ENCODE data around the gene ME3.
"Not testable (repeated sequence)": the region's sequence is repeated elsewhere in the genome, so short reads cannot be mapped to it uniquely, and the experiment has no call there.

ME3 gene

GRCh38 chr11:86442420-86442819 lies 230.0 kb downstream of the ME3 start:
- Histone ChIP-seq H3K27ac (ENCODE audit: insufficient read depth, low read depth, low read length, poor library complexity, severe bottlenecking) (no peak overlapping the region), H3K27me3 (ENCODE audit: control insufficient read depth, insufficient read depth, low read length, poor library complexity, severe bottlenecking) (no peaks in the 10 kb centered on the region), H3K9me3 (ENCODE audit: control insufficient read depth, low read length) (no peaks in the 10 kb centered on the region), H3K4me3 (ENCODE audit: insufficient read depth, low read depth, low read length) (no peak overlapping the region), H3K36me3 (ENCODE audit: control insufficient read depth, insufficient read depth, low read length) (no peaks in the 10 kb centered on the region), H3K4me1 (ENCODE audit: control insufficient read depth, insufficient read depth, low read length) (no peaks in the 10 kb centered on the region)
- 93 to 95% methylated on average over 2 of the region's 2 CpGs for WGBS, 2 experiments

- no peaks in the 10 kb centered on the region for H3K4me1 ChIP-seq (ENCODE audit: control insufficient read depth, insufficient read depth, low read length)
- no peaks in the 10 kb centered on the region for H3K36me3 ChIP-seq (ENCODE audit: control insufficient read depth, insufficient read depth, low read length)
- no peaks in the 10 kb centered on the region for H3K9me3 ChIP-seq (ENCODE audit: control insufficient read depth, low read length)
- WGBS, 2 experiments: 92 to 96% methylated on average over 2 of the region's 2 CpGs
- H3K4me3 ChIP-seq (ENCODE audit: insufficient read depth, low read depth, low read length): no peak overlapping the region
- H3K27me3 ChIP-seq (ENCODE audit: control insufficient read depth, insufficient read depth, low read length, poor library complexity, severe bottlenecking): no peaks in the 10 kb centered on the region
- no peak overlapping the region for H3K27ac ChIP-seq (ENCODE audit: insufficient read depth, low read depth, low read length, poor library complexity, severe bottlenecking)
Observed at GRCh38 chr11:86440843-86441242, 231.6 kb downstream of the ME3 start.

DNA sequence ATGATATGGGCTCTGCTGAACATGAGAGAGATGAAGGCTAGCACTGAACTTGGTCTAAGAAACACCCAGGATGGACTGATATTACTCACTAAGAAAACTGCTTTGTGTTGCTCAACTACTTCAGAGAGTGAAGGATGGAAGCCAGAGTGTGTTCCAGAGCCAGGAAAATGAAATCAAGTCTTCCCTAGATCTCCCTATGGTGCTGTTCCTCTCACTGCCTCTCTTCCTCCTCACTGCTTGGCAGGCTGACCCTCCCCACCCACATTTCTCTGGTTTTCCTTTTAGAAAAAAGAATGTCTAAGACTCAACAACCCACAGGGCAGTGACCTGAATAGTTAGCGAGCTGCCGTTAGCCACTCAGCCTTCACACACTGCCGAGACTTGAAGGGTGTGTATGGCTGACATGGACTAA lies 232.1 kb downstream of the ME3 start:
- Histone ChIP-seq H3K4me3 (ENCODE audit: insufficient read depth, low read depth, low read length) (no peak overlapping the region), H3K27ac (ENCODE audit: insufficient read depth, low read depth, low read length, poor library complexity, severe bottlenecking) (no peak overlapping the region), H3K9me3 (ENCODE audit: control insufficient read depth, low read length) (no peaks in the 10 kb centered on the region), H3K36me3 (ENCODE audit: control insufficient read depth, insufficient read depth, low read length) (no peaks in the 10 kb centered on the region), H3K4me1 (ENCODE audit: control insufficient read depth, insufficient read depth, low read length) (no peaks in the 10 kb centered on the region), H3K27me3 (ENCODE audit: control insufficient read depth, insufficient read depth, low read length, poor library complexity, severe bottlenecking) (no peaks in the 10 kb centered on the region)
- WGBS, 2 experiments: 79 to 85% methylated on average over 3 of the region's 3 CpGs

- Histone ChIP-seq H3K4me3 (ENCODE audit: insufficient read depth, low read depth, low read length) (no peak overlapping the region), H3K27ac (ENCODE audit: insufficient read depth, low read depth, low read length, poor library complexity, severe bottlenecking) (no peak overlapping the region), H3K9me3 (ENCODE audit: control insufficient read depth, low read length) (no peaks in the 10 kb centered on the region), H3K27me3 (ENCODE audit: control insufficient read depth, insufficient read depth, low read length, poor library complexity, severe bottlenecking) (no peaks in the 10 kb centered on the region), H3K36me3 (ENCODE audit: control insufficient read depth, insufficient read depth, low read length) (no peaks in the 10 kb centered on the region), H3K4me1 (ENCODE audit: control insufficient read depth, insufficient read depth, low read length) (no peaks in the 10 kb centered on the region)
- WGBS, 2 experiments: 88 to 100% methylated on average over 1 of the region's 1 CpG
Observed at GRCh38 chr11:86438685-86439084, 233.7 kb downstream of the ME3 start.

- Histone ChIP-seq H3K4me1 (ENCODE audit: control insufficient read depth, insufficient read depth, low read length) (no peaks in the 10 kb centered on the region), H3K27me3 (ENCODE audit: control insufficient read depth, insufficient read depth, low read length, poor library complexity, severe bottlenecking) (no peaks in the 10 kb centered on the region), H3K4me3 (ENCODE audit: insufficient read depth, low read depth, low read length) (no peak overlapping the region), H3K36me3 (ENCODE audit: control insufficient read depth, insufficient read depth, low read length) (no peaks in the 10 kb centered on the region), H3K9me3 (ENCODE audit: control insufficient read depth, low read length) (no peaks in the 10 kb centered on the region), H3K27ac (ENCODE audit: insufficient read depth, low read depth, low read length, poor library complexity, severe bottlenecking) (no peak overlapping the region)
- 90 to 98% methylated on average over 2 of the region's 2 CpGs for WGBS, 2 experiments
Observed at GRCh38 chr11:86435711-86436110, 236.7 kb downstream of the ME3 start.

- not testable (repeated sequence) for H3K9me3 ChIP-seq (ENCODE audit: control insufficient read depth, low read length); H3K27ac ChIP-seq (ENCODE audit: insufficient read depth, low read depth, low read length, poor library complexity, severe bottlenecking); H3K36me3 ChIP-seq (ENCODE audit: control insufficient read depth, insufficient read depth, low read length); H3K4me3 ChIP-seq (ENCODE audit: insufficient read depth, low read depth, low read length); H3K27me3 ChIP-seq (ENCODE audit: control insufficient read depth, insufficient read depth, low read length, poor library complexity, severe bottlenecking); H3K4me1 ChIP-seq (ENCODE audit: control insufficient read depth, insufficient read depth, low read length)
- 95 to 96% methylated on average over 38 of the region's 38 CpGs for WGBS, 2 experiments
Observed at GRCh38 chr11:86433361-86434095, 238.9 kb downstream of the ME3 start.

- Histone ChIP-seq H3K27ac (ENCODE audit: insufficient read depth, low read depth, low read length, poor library complexity, severe bottlenecking) (no peak overlapping the region), H3K9me3 (ENCODE audit: control insufficient read depth, low read length) (no peaks in the 10 kb centered on the region), H3K4me1 (ENCODE audit: control insufficient read depth, insufficient read depth, low read length) (no peaks in the 10 kb centered on the region), H3K4me3 (ENCODE audit: insufficient read depth, low read depth, low read length) (no peak overlapping the region), H3K27me3 (ENCODE audit: control insufficient read depth, insufficient read depth, low read length, poor library complexity, severe bottlenecking) (no peaks in the 10 kb centered on the region), H3K36me3 (ENCODE audit: control insufficient read depth, insufficient read depth, low read length) (no peaks in the 10 kb centered on the region)
- WGBS, 2 experiments: 93 to 94% methylated on average over 37 of the region's 37 CpGs
Observed at GRCh38 chr11:86431258-86431657, 241.2 kb downstream of the ME3 start.

DNA sequence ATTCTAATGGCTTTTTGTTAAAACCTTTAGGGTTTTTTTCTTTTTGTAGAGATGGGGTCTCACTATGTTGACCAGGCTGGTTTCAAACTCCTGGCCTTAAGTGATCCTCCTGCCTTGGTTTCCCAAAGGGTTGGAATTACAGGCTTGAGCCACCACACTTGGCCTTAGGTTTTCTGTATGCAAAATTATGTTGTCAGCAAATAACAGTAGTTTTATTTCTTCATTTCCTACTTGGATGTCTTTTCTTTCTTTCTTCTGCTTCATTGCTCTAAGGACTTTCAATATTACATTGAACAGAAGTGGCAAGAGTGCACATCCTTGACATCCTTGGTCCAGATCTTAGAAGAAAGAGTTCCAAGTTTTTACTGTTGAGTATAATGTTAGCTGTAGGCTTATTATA lies 245.0 kb downstream of the ME3 start:
- H3K27ac ChIP-seq (ENCODE audit: insufficient read depth, low read depth, low read length, poor library complexity, severe bottlenecking): no peak overlapping the region
- H3K36me3 ChIP-seq (ENCODE audit: control insufficient read depth, insufficient read depth, low read length): no peaks in the 10 kb centered on the region
- H3K27me3 ChIP-seq (ENCODE audit: control insufficient read depth, insufficient read depth, low read length, poor library complexity, severe bottlenecking): no peaks in the 10 kb centered on the region
- H3K4me1 ChIP-seq (ENCODE audit: control insufficient read depth, insufficient read depth, low read length): no peaks in the 10 kb centered on the region
- H3K4me3 ChIP-seq (ENCODE audit: insufficient read depth, low read depth, low read length): no peak overlapping the region
- H3K9me3 ChIP-seq (ENCODE audit: control insufficient read depth, low read length): no peaks in the 10 kb centered on the region

- 88 to 92% methylated on average over 4 of the region's 4 CpGs for WGBS, 2 experiments
- not testable (repeated sequence) for H3K4me1 ChIP-seq (ENCODE audit: control insufficient read depth, insufficient read depth, low read length); H3K9me3 ChIP-seq (ENCODE audit: control insufficient read depth, low read length); H3K27ac ChIP-seq (ENCODE audit: insufficient read depth, low read depth, low read length, poor library complexity, severe bottlenecking); H3K27me3 ChIP-seq (ENCODE audit: control insufficient read depth, insufficient read depth, low read length, poor library complexity, severe bottlenecking); H3K36me3 ChIP-seq (ENCODE audit: control insufficient read depth, insufficient read depth, low read length); H3K4me3 ChIP-seq (ENCODE audit: insufficient read depth, low read depth, low read length)
Observed at GRCh38 chr11:86423488-86423887, 248.9 kb downstream of the ME3 start.

GRCh38 chr11:86422371-86422770 lies 250.0 kb downstream of the ME3 start:
- Histone ChIP-seq H3K27me3 (ENCODE audit: control insufficient read depth, insufficient read depth, low read length, poor library complexity, severe bottlenecking) (no peaks in the 10 kb centered on the region), H3K9me3 (ENCODE audit: control insufficient read depth, low read length) (no peaks in the 10 kb centered on the region), H3K36me3 (ENCODE audit: control insufficient read depth, insufficient read depth, low read length) (no peaks in the 10 kb centered on the region), H3K4me3 (ENCODE audit: insufficient read depth, low read depth, low read length) (no peak overlapping the region), H3K27ac (ENCODE audit: insufficient read depth, low read depth, low read length, poor library complexity, severe bottlenecking) (no peak overlapping the region), H3K4me1 (ENCODE audit: control insufficient read depth, insufficient read depth, low read length) (no peaks in the 10 kb centered on the region)
- WGBS, 2 experiments: 82 to 85% methylated on average over 12 of the region's 12 CpGs

DNA sequence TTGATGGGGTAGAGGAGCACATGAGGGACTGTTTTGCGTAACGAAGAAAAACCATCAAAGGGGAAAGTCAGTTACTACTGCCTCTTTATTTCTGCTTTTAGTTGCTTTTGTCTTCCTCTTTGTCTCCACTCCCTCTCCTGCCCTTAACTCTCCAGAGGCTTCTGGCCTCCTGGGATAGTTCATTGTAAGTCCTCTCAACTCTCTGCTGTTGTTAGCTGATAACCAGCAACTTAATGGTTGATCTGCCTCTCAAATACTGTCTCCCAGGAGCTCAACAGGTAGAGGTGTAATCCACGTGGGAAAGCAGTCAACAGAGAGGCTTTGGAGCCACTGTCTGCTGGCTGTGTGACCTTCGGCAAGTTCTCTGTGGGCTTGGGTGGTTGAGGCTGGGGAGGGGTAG lies 250.5 kb downstream of the ME3 start:
- WGBS, 2 experiments: 78 to 82% methylated on average over 4 of the region's 4 CpGs
- Histone ChIP-seq H3K4me1 (ENCODE audit: control insufficient read depth, insufficient read depth, low read length) (no peaks in the 10 kb centered on the region), H3K4me3 (ENCODE audit: insufficient read depth, low read depth, low read length) (no peak overlapping the region), H3K36me3 (ENCODE audit: control insufficient read depth, insufficient read depth, low read length) (no peaks in the 10 kb centered on the region), H3K27ac (ENCODE audit: insufficient read depth, low read depth, low read length, poor library complexity, severe bottlenecking) (no peak overlapping the region), H3K27me3 (ENCODE audit: control insufficient read depth, insufficient read depth, low read length, poor library complexity, severe bottlenecking) (no peaks in the 10 kb centered on the region), H3K9me3 (ENCODE audit: control insufficient read depth, low read length) (no peaks in the 10 kb centered on the region)

Measured in ectodermal cell (in vitro differentiated cells).